Measurements from ENCODE around the gene CCDC102B.
"Not testable (repeated sequence)": the region's sequence is repeated elsewhere in the genome, so short reads cannot be mapped to it uniquely, and the experiment has no call there.

Gene CCDC102B

GRCh38 chr18:68830256-68831045, 32.6 kb downstream of the CCDC102B start:
- no peak for FAIRE-seq

GRCh38 chr18:68833756-68834155, 35.9 kb downstream of the CCDC102B start:
- FAIRE-seq, result no peak

- FAIRE-seq, result peak; percentile 11
These were observed 40.0 kb downstream of the CCDC102B start for GRCh38 chr18:68837665-68838451.

GRCh38 chr18:68839701-68840100, 41.8 kb downstream of the CCDC102B start:
- FAIRE-seq, result no peak

GRCh38 chr18:68840554-68841263, 42.8 kb downstream of the CCDC102B start:
- FAIRE-seq, result no peak

- no peak for FAIRE-seq
These were observed 43.4 kb downstream of the CCDC102B start for GRCh38 chr18:68841301-68841700.

- FAIRE-seq, result no peak
These were observed 45.1 kb downstream of the CCDC102B start for GRCh38 chr18:68842951-68843350.

- FAIRE-seq, result peak; percentile 84
These were observed 45.7 kb downstream of the CCDC102B start for GRCh38 chr18:68843473-68844089.

GRCh38 chr18:68847219-68847837, 49.4 kb downstream of the CCDC102B start:
- peak; percentile 97 for FAIRE-seq

- no peak for FAIRE-seq
These were observed 50.4 kb downstream of the CCDC102B start for GRCh38 chr18:68848242-68848641.

- no peak for FAIRE-seq
These were observed 57.0 kb downstream of the CCDC102B start for GRCh38 chr18:68854786-68855391.

- FAIRE-seq, result no peak
These were observed 57.6 kb downstream of the CCDC102B start for GRCh38 chr18:68855491-68855890.

- no peak for FAIRE-seq
These were observed 63.5 kb downstream of the CCDC102B start for GRCh38 chr18:68861365-68861764.

- FAIRE-seq, result no peak
These were observed 67.1 kb downstream of the CCDC102B start for GRCh38 chr18:68865021-68865420.

GRCh38 chr18:68865503-68865902, 67.6 kb downstream of the CCDC102B start:
- no peak for FAIRE-seq

GRCh38 chr18:68873003-68873402, 75.1 kb downstream of the CCDC102B start:
- no peak for FAIRE-seq

- no peak for FAIRE-seq
These were observed 76.5 kb downstream of the CCDC102B start for GRCh38 chr18:68874361-68874760.

GRCh38 chr18:68879947-68880346, 82.1 kb downstream of the CCDC102B start:
- not testable (repeated sequence) for FAIRE-seq

GRCh38 chr18:68887410-68887809, 89.5 kb downstream of the CCDC102B start:
- FAIRE-seq, result no peak

GRCh38 chr18:68893354-68893753, 95.5 kb downstream of the CCDC102B start:
- FAIRE-seq, result no peak

GRCh38 chr18:68897286-68897685, 99.4 kb downstream of the CCDC102B start:
- no peak for FAIRE-seq

GRCh38 chr18:68909579-68909978, 111.7 kb downstream of the CCDC102B start:
- no peak for FAIRE-seq

Measured in A204.1 (cell line).